GM19452 (cell line): ENCODE measurements around the gene GALNT14.

Experiments used
- ATAC-seq: cut with Tn5 transposase; IDR thresholded peaks from one replicate; pipeline ENCODE4 v1.9.1; 2021; ENCODE audit not compliant: unreplicated experiment

GALNT14 gene

DNA sequence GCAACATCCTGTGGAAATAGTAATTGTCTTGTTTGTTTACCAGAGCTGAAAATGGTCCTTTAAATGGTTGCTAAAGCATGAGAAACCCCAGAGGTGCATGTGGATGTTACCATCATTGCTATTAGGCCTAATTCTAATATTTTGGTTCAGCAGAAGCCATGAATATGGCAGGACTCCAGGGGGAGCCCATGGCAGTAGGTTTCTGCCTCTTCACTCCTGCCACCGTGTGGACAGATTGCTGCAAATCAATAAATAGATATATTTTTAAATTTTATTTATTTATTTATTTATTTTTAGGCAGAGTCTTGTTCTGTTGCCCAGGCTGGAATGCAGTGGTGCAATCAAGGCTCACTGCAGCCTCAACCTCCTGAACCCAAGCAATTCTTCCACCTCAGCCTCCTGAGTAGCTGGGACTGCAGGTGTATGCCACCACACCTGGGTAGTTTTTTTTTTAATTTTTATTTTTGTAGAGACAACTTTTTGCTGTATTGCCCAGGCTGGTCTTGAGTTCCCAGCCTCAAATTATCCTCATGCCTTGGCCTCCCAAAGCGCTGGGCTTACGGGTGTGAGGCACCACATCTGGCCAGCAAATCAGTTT lies 276.1 kb downstream of the GALNT14 start:
- ATAC-seq, result no peak

DNA sequence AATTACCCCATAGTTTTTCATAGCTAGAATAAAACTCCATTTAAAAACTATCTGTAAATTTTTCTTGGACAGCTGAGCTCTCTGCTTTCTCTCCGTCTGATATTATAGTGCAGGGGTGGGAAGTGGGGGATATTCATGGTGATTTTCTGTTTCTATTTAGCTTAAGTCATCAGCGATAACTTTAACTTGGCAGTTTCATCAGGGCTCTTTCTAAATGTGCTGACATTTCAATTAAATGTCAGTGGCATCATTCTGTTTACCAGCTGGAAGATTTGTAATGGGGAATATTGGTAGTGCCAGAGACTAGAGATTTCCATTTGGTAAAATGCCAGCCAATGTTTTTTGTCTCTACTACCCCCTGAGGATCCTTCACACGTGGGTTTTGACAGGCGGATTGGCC lies 277.5 kb downstream of the GALNT14 start:
- ATAC-seq, result no peak
